Esophagus muscularis mucosa (tissue), 4 donors: ENCODE measurements around the gene RNF8.

Source experiments
- EP300 ChIP-seq: sonication (generic); formaldehyde crosslinking; IDR thresholded peaks from one replicate; pipeline ENCODE4 v1.6.1; 2017; ENCODE audit warnings: antibody characterized with exemption
- POLR2A ChIP-seq: fragments of 450-650 bp; IDR thresholded peaks from one replicate; pipeline ENCODE4 v1.6.1; 2017; ENCODE audit warnings: antibody characterized with exemption, moderate library complexity, mild to moderate bottlenecking, low read depth
- POLR2AphosphoS5 ChIP-seq, 2 donors: sonication (generic); formaldehyde crosslinking; IDR thresholded peaks; one replicate each; pipeline ENCODE4 v1.6.1; 2017; ENCODE audit warnings: antibody characterized with exemption in 2 of 2
- TF ChIP-seq, protein P1 (sequence below), 3 experiments: fragments of 200-600 bp in 2 of 3; fragments of 450-650 bp in 1 of 3; sonication (generic) in 2 of 3; IDR thresholded peaks; one replicate each; pipeline ENCODE4 v1.5.1; 2017 to 2019; ENCODE audit warnings: antibody characterized with exemption in 3 of 3, mild to moderate bottlenecking in 2 of 3, moderate library complexity in 1 of 3

DNA sequence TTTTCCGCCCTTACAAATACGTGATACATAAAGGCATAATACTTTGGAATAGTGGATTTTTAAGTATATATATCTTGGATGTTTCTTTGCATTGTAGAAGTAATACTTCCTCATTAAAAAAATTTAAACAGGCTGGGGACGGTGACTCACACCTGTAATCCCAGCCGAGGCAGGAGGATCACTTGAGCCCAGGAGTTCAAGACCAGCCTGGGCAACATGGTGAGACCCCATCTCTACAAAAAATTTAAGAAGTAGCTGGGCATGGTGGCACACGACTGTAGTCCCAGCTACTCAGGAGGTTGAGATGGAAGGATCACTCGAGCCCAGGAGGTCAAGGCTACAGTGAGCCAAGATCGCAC, 38.6 kb upstream of the RNF8 start:
- TF ChIP-seq, protein P1, sequence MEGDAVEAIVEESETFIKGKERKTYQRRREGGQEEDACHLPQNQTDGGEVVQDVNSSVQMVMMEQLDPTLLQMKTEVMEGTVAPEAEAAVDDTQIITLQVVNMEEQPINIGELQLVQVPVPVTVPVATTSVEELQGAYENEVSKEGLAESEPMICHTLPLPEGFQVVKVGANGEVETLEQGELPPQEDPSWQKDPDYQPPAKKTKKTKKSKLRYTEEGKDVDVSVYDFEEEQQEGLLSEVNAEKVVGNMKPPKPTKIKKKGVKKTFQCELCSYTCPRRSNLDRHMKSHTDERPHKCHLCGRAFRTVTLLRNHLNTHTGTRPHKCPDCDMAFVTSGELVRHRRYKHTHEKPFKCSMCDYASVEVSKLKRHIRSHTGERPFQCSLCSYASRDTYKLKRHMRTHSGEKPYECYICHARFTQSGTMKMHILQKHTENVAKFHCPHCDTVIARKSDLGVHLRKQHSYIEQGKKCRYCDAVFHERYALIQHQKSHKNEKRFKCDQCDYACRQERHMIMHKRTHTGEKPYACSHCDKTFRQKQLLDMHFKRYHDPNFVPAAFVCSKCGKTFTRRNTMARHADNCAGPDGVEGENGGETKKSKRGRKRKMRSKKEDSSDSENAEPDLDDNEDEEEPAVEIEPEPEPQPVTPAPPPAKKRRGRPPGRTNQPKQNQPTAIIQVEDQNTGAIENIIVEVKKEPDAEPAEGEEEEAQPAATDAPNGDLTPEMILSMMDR (IDR thresholded peaks at IDR 0.05) = no peak
- TF ChIP-seq POLR2AphosphoS5 (IDR thresholded peaks at IDR 0.05) (no peak), POLR2A (no peak), EP300 (no peak)
